T47D (cell line): ENCODE data around the gene L3MBTL4.
"Not testable (repeated sequence)": the region's sequence is repeated elsewhere in the genome, so short reads cannot be mapped to it uniquely, and the experiment has no call there.

ENCODE experiments used
- DNase-seq, 2 experiments: peaks; one replicate each; pipeline versions ENCODE4 v3.0.0 to v3.0.0-alpha.2; 2011 to 2012; ENCODE audit warnings: low read depth in 1 of 2, low spot score in 1 of 2
- JUND ChIP-seq: IDR thresholded peaks from 2 replicates; pipeline ENCODE4 v1.6.1; 2012; ENCODE audit warnings: low read depth
- in situ Hi-C: cut with HindIII; loops from 2 replicates; pipeline ENCODE4 v1.10.0; 2016; ENCODE audit warnings: low sequenced_read_pairs, low pct_unique_long_range_greater_than_20kb

The L3MBTL4 gene

GRCh38 chr18:6145645-6146306, 268.9 kb downstream of the L3MBTL4 start:
- no peak for TF ChIP-seq JUND
- DNase-seq, result no peak
- in situ Hi-C loops, result no loop called here

GRCh38 chr18:6139007-6139406, 275.7 kb downstream of the L3MBTL4 start:
- in situ Hi-C loops, result no loop called here
- DNase-seq, result no peak
- no peak for TF ChIP-seq JUND

- in situ Hi-C loops, result not testable (repeated sequence)
Observed at GRCh38 chr18:6135901-6136300, 278.8 kb downstream of the L3MBTL4 start.

GRCh38 chr18:6135029-6135428, 279.7 kb downstream of the L3MBTL4 start:
- in situ Hi-C loops, DNase-seq: not testable (repeated sequence)

More at GRCh38 chr18:6135901-6136300, 278.8 kb downstream of the L3MBTL4 start:
- DNase-seq, result not testable (repeated sequence)

- no peak for DNase-seq
- no peak for TF ChIP-seq JUND
- in situ Hi-C loops, result no loop called here
Observed at GRCh38 chr18:6132751-6133368, 281.9 kb downstream of the L3MBTL4 start.

- in situ Hi-C loops, result no loop called here
- no peak for DNase-seq
- TF ChIP-seq JUND, result no peak
Observed at GRCh38 chr18:6120820-6121279, 293.9 kb downstream of the L3MBTL4 start.

- DNase-seq, result no peak
- no peak for TF ChIP-seq JUND
- in situ Hi-C loops, result no loop called here
Observed at GRCh38 chr18:6119761-6120160, 294.9 kb downstream of the L3MBTL4 start.

GRCh38 chr18:6118080-6118479, 296.6 kb downstream of the L3MBTL4 start:
- no peak for DNase-seq
- in situ Hi-C loops, result no loop called here
- TF ChIP-seq JUND, result no peak

GRCh38 chr18:6115710-6116109, 299.0 kb downstream of the L3MBTL4 start:
- in situ Hi-C loops, result no loop called here
- no peak for DNase-seq
- no peak for TF ChIP-seq JUND

GRCh38 chr18:6113650-6114049, 301.1 kb downstream of the L3MBTL4 start:
- no peak for DNase-seq
- in situ Hi-C loops, result no loop called here

GRCh38 chr18:6111726-6112125, 303.0 kb downstream of the L3MBTL4 start:
- DNase-seq, result no peak
- in situ Hi-C loops, result no loop called here
- TF ChIP-seq JUND, result no peak

More at GRCh38 chr18:6113650-6114049, 301.1 kb downstream of the L3MBTL4 start:
- TF ChIP-seq JUND, result no peak

- in situ Hi-C loops, result no loop called here
- no peak for TF ChIP-seq JUND
- no peak for DNase-seq
Observed at GRCh38 chr18:6109743-6110142, 305.0 kb downstream of the L3MBTL4 start.

GRCh38 chr18:6107794-6108193, 306.9 kb downstream of the L3MBTL4 start:
- in situ Hi-C loops, result no loop called here
- no peak for TF ChIP-seq JUND
- peak in 1 of 2 experiments; percentile 7 for DNase-seq
